ENCODE results near the gene MTFR1L.
A peak's percentile ranks its signal among the peaks of the same experiment; 100 is the strongest.

The MTFR1L gene

GRCh38 chr1:25875856-25876692, 56.3 kb downstream of the MTFR1L start:
- Histone ChIP-seq H3K27ac (ENCODE audit: low read depth, low read length) (peak overlapping the region; percentile 79), H3K4me3 (ENCODE audit: low read depth, low read length) (peak overlapping the region; percentile 67), H3K27me3 (ENCODE audit: control insufficient read depth, insufficient read depth, low read length) (peaks cover 12% of the 10 kb centered on the region), H3K4me1 (ENCODE audit: control insufficient read depth, insufficient read depth, low read length) (peaks cover 16% of the 10 kb centered on the region), H3K36me3 (ENCODE audit: control insufficient read depth, insufficient read depth, low read length) (no peaks in the 10 kb centered on the region), H3K9ac (ENCODE audit: low read depth, low read length) (peak overlapping the region; percentile 49; the same call in 1 of the 2 replicates), H3K9me3 (ENCODE audit: control insufficient read depth, insufficient read depth, low read length) (no peaks in the 10 kb centered on the region)

GRCh38 chr1:25876693-25877077, 56.9 kb downstream of the MTFR1L start:
- H3K36me3 ChIP-seq (ENCODE audit: control insufficient read depth, insufficient read depth, low read length) = no peaks in the 10 kb centered on the region
- H3K4me1 ChIP-seq (ENCODE audit: control insufficient read depth, insufficient read depth, low read length) = peaks cover 16% of the 10 kb centered on the region
- H3K9ac ChIP-seq (ENCODE audit: low read depth, low read length) = no peak overlapping the region
- H3K27ac ChIP-seq (ENCODE audit: low read depth, low read length) = no peak overlapping the region
- peaks cover 12% of the 10 kb centered on the region for H3K27me3 ChIP-seq (ENCODE audit: control insufficient read depth, insufficient read depth, low read length)
- no peak overlapping the region for H3K4me3 ChIP-seq (ENCODE audit: low read depth, low read length)
- no peaks in the 10 kb centered on the region for H3K9me3 ChIP-seq (ENCODE audit: control insufficient read depth, insufficient read depth, low read length)

- no peak overlapping the region for H3K4me3 ChIP-seq (ENCODE audit: low read depth, low read length)
- H3K36me3 ChIP-seq (ENCODE audit: control insufficient read depth, insufficient read depth, low read length) = no peaks in the 10 kb centered on the region
- no peak overlapping the region for H3K27ac ChIP-seq (ENCODE audit: low read depth, low read length)
- H3K27me3 ChIP-seq (ENCODE audit: control insufficient read depth, insufficient read depth, low read length) = peaks cover 12% of the 10 kb centered on the region
- no peak overlapping the region for H3K9ac ChIP-seq (ENCODE audit: low read depth, low read length)
- no peaks in the 10 kb centered on the region for H3K9me3 ChIP-seq (ENCODE audit: control insufficient read depth, insufficient read depth, low read length)
- H3K4me1 ChIP-seq (ENCODE audit: control insufficient read depth, insufficient read depth, low read length) = peaks cover 16% of the 10 kb centered on the region
Observed at GRCh38 chr1:25877155-25877554, 57.4 kb downstream of the MTFR1L start.

- no peak overlapping the region for H3K4me3 ChIP-seq (ENCODE audit: low read depth, low read length)
- H3K27ac ChIP-seq (ENCODE audit: low read depth, low read length) = no peak overlapping the region
- H3K9ac ChIP-seq (ENCODE audit: low read depth, low read length) = no peak overlapping the region
- H3K4me1 ChIP-seq (ENCODE audit: control insufficient read depth, insufficient read depth, low read length) = peaks cover 16% of the 10 kb centered on the region
- H3K27me3 ChIP-seq (ENCODE audit: control insufficient read depth, insufficient read depth, low read length) = peaks cover 12% of the 10 kb centered on the region
- no peaks in the 10 kb centered on the region for H3K9me3 ChIP-seq (ENCODE audit: control insufficient read depth, insufficient read depth, low read length)
- H3K36me3 ChIP-seq (ENCODE audit: control insufficient read depth, insufficient read depth, low read length) = no peaks in the 10 kb centered on the region
Observed at GRCh38 chr1:25878690-25879089, 58.9 kb downstream of the MTFR1L start.

GRCh38 chr1:25879675-25880074, 59.9 kb downstream of the MTFR1L start:
- H3K9me3 ChIP-seq (ENCODE audit: control insufficient read depth, insufficient read depth, low read length) = no peaks in the 10 kb centered on the region
- H3K4me1 ChIP-seq (ENCODE audit: control insufficient read depth, insufficient read depth, low read length) = peaks cover 12% of the 10 kb centered on the region
- no peak overlapping the region for H3K4me3 ChIP-seq (ENCODE audit: low read depth, low read length)
- no peak overlapping the region for H3K9ac ChIP-seq (ENCODE audit: low read depth, low read length)
- H3K36me3 ChIP-seq (ENCODE audit: control insufficient read depth, insufficient read depth, low read length) = no peaks in the 10 kb centered on the region
- no peak overlapping the region for H3K27ac ChIP-seq (ENCODE audit: low read depth, low read length)
- peaks cover 12% of the 10 kb centered on the region for H3K27me3 ChIP-seq (ENCODE audit: control insufficient read depth, insufficient read depth, low read length)

GRCh38 chr1:25880518-25880917, 60.8 kb downstream of the MTFR1L start:
- Histone ChIP-seq H3K36me3 (ENCODE audit: control insufficient read depth, insufficient read depth, low read length) (no peaks in the 10 kb centered on the region), H3K27ac (ENCODE audit: low read depth, low read length) (no peak overlapping the region), H3K9me3 (ENCODE audit: control insufficient read depth, insufficient read depth, low read length) (no peaks in the 10 kb centered on the region), H3K4me1 (ENCODE audit: control insufficient read depth, insufficient read depth, low read length) (peaks cover 10% of the 10 kb centered on the region; the same call in 1 of the 2 replicates), H3K27me3 (ENCODE audit: control insufficient read depth, insufficient read depth, low read length) (peaks cover 12% of the 10 kb centered on the region), H3K4me3 (ENCODE audit: low read depth, low read length) (no peak overlapping the region), H3K9ac (ENCODE audit: low read depth, low read length) (no peak overlapping the region)

- peaks cover 5% of the 10 kb centered on the region; the same call in 1 of the 2 replicates for H3K4me1 ChIP-seq (ENCODE audit: control insufficient read depth, insufficient read depth, low read length)
- H3K27ac ChIP-seq (ENCODE audit: low read depth, low read length) = no peak overlapping the region
- H3K36me3 ChIP-seq (ENCODE audit: control insufficient read depth, insufficient read depth, low read length) = no peaks in the 10 kb centered on the region
- H3K9ac ChIP-seq (ENCODE audit: low read depth, low read length) = no peak overlapping the region
- no peaks in the 10 kb centered on the region for H3K9me3 ChIP-seq (ENCODE audit: control insufficient read depth, insufficient read depth, low read length)
- H3K27me3 ChIP-seq (ENCODE audit: control insufficient read depth, insufficient read depth, low read length) = peaks cover 11% of the 10 kb centered on the region
- no peak overlapping the region for H3K4me3 ChIP-seq (ENCODE audit: low read depth, low read length)
Observed at GRCh38 chr1:25881266-25881665, 61.5 kb downstream of the MTFR1L start.
